Testis (tissue), 3 donors: ENCODE measurements around the gene DIS3L2. TPM values are rescaled to one million over a fixed set of nuclear protein-coding genes. Genes with fewer than 3 reads are reported as not detected.

Experiments
- DNase-seq: peaks from one replicate; pipeline ENCODE4 v3.0.0-alpha.2; 2019
- H3K27ac ChIP-seq, 2 donors: fragments of 200-600 bp; sonication (generic); one replicate each; pipeline ENCODE4 v1.5.1; 2019
- H3K27me3 ChIP-seq: fragments of 200-600 bp; sonication (generic); one replicate; pipeline ENCODE4 v1.5.1; 2019
- H3K36me3 ChIP-seq: fragments of 200-600 bp; sonication (generic); one replicate; pipeline ENCODE4 v1.5.1; 2017; ENCODE audit warnings: low read depth; ENCODE audit errors: missing control alignments
- H3K4me1 ChIP-seq: fragments of 200-600 bp; sonication (generic); one replicate; pipeline ENCODE4 v1.5.1; 2019
- H3K4me3 ChIP-seq, 2 donors: fragments of 200-600 bp; sonication (generic); one replicate each; pipeline ENCODE4 v1.5.1; 2017 to 2019
- H3K9me3 ChIP-seq: fragments of 200-600 bp; sonication (generic); one replicate; pipeline ENCODE4 v1.5.1; 2017
- CTCF ChIP-seq, 3 experiments: fragments of 450-650 bp in 2 of 3; fragments of 200-600 bp in 1 of 3; sonication (generic) in 1 of 3; IDR thresholded peaks; one replicate each; pipeline ENCODE4 v1.5.1; 2016 to 2019; ENCODE audit warnings: antibody characterized with exemption in 3 of 3, mild to moderate bottlenecking in 2 of 3, moderate library complexity in 1 of 3
- POLR2A ChIP-seq: fragments of 450-650 bp; IDR thresholded peaks from one replicate; pipeline ENCODE4 v1.6.1; 2017; ENCODE audit warnings: antibody characterized with exemption, mild to moderate bottlenecking, moderate library complexity
- WGBS, 2 donors: methylation state at CpG; one replicate each; pipeline ENCODE4 v1.1.5; 2018; 5-methylcytosine and 5-hydroxymethylcytosine counted together
- intact Hi-C: fragments of 100-400 bp; cut with DNase I; formaldehyde crosslinking; loops from one replicate; pipeline ENCODE4 v1.15.1; 2023; ENCODE audit warnings: low total_unique reads
- polyA plus RNA-seq: library from polyadenylated mRNA; stranded (reverse); fragments of 350-450 nt; fragmentation: Illumina TruSeq; extraction: RNeasy Lipid Tissue Mini Kit (QIAGEN cat#74804); gene quantifications from one replicate; pipeline ENCODE4 v1.2.3, GENCODE V29; 2014; ENCODE audit warnings: low read depth, low replicate concordance; ENCODE audit not compliant: insufficient read depth
- total RNA-seq, 2 donors: library from RNA; depleted of rRNA; stranded (reverse); fragments of >200 nt; gene quantifications; one replicate each; pipeline ENCODE4 v1.2.3, GENCODE V29; 2016

DIS3L2 gene
- total and polyA plus RNA-seq, 3 donors from 2014 or later: 32.5 to 80.7 (median 70.4) TPM

- Histone ChIP-seq H3K27ac (no peak overlapping the region), H3K36me3 (no peaks in the 10 kb centered on the region), H3K4me3 (no peak overlapping the region), H3K9me3 (no peaks in the 10 kb centered on the region), H3K4me1 (no peaks in the 10 kb centered on the region), H3K27me3 (no peaks in the 10 kb centered on the region)
- TF ChIP-seq POLR2A (no peak), CTCF (IDR thresholded peaks at IDR 0.05) (no peak)
- DNase-seq: no peak
- intact Hi-C loops: no loop called here
- WGBS, 2 donors: 94% methylated on average over 2 of the region's 2 CpGs
These were observed 178.5 kb downstream of the DIS3L2 start for GRCh38 chr2:232139786-232140562.

DNA sequence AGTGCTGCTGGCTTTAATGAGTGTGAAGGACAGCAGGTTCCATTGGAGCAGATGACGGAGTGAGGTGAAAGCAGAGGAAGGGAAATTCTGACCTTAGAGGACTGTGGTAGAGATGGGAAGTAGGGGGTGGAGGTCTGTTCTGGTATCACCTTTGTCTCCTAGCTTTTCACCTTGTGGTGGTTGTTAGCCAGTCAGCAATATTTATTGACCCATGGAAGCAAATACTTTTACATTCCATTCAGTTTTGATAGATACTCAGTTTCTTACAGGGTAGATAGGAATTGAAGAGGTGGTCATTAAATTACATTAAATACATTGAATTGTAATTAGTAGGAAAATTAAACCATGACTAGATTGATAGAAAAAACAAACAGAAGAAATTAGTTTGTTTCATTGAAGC, 180.1 kb downstream of the DIS3L2 start:
- TF ChIP-seq POLR2A (no peak), CTCF (IDR thresholded peaks at IDR 0.05) (no peak)
- DNase-seq: no peak
- H3K4me1 ChIP-seq: no peaks in the 10 kb centered on the region
- H3K36me3 ChIP-seq: no peaks in the 10 kb centered on the region
- no peaks in the 10 kb centered on the region for H3K27me3 ChIP-seq
- WGBS, 2 donors: 76 to 84% methylated on average over 1 of the region's 1 CpG
- H3K4me3 ChIP-seq: no peak overlapping the region
- H3K27ac ChIP-seq: no peak overlapping the region
- H3K9me3 ChIP-seq: no peaks in the 10 kb centered on the region
- intact Hi-C loops: no loop called here

- Histone ChIP-seq H3K4me1 (no peaks in the 10 kb centered on the region), H3K4me3 (no peak overlapping the region), H3K27me3 (no peaks in the 10 kb centered on the region), H3K27ac (no peak overlapping the region), H3K36me3 (no peaks in the 10 kb centered on the region), H3K9me3 (no peaks in the 10 kb centered on the region)
- intact Hi-C loops: no loop called here
- peak; percentile 32 for DNase-seq
- 67 to 77% methylated on average over 3 of the region's 3 CpGs for WGBS, 2 donors
- TF ChIP-seq POLR2A (no peak), CTCF (IDR thresholded peaks at IDR 0.05) (peak in 2 of 3 experiments; percentile 50 to 53)
These were observed 180.5 kb downstream of the DIS3L2 start for GRCh38 chr2:232142049-232142448.

DNA sequence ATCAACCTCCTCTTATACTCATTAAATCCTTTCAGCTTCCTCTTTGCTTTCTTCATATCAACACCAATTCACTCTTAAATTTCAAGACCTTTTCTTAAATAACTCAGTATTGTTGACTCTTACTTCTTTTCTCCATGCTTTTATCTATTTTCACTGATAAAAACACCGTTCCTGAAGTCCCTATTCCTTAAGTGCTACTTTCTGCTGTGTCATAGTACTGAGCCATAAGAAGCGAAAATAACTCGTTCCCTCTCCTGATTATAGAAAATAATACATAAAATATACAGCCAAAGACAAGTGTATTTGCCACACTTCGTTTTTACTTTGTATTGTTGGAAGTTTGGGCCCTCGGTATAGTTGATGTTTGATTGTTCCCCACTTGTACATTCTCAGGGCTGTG, 181.0 kb downstream of the DIS3L2 start:
- no peaks in the 10 kb centered on the region for H3K4me1 ChIP-seq
- no peak overlapping the region for H3K4me3 ChIP-seq
- no peak for DNase-seq
- H3K36me3 ChIP-seq: no peaks in the 10 kb centered on the region
- WGBS, 2 donors: 75 to 82% methylated on average over 5 of the region's 5 CpGs
- intact Hi-C loops: no loop called here
- TF ChIP-seq POLR2A (no peak), CTCF (IDR thresholded peaks at IDR 0.05) (no peak)
- H3K27ac ChIP-seq: no peak overlapping the region
- H3K9me3 ChIP-seq: no peaks in the 10 kb centered on the region
- H3K27me3 ChIP-seq: no peaks in the 10 kb centered on the region

DNA sequence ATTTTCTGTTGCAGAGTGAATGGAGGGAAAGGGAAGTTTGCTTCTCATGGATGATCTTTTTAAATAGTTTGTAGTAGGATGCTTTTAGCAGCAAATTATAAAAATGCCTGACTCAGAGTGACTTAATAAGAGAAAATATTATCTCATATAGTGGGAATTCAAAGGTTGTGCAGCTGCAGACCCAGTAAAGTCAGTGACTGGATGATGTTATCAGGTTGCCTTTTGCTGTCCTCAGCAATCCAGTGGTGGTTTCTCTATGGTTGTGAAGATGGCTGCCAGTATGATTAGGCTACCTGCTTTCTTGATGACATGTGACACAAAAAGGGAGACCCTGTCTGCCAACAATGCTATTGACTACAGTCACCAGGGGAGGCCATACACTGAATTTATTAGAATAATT, 184.8 kb downstream of the DIS3L2 start:
- no peaks in the 10 kb centered on the region for H3K4me1 ChIP-seq
- DNase-seq: no peak
- H3K4me3 ChIP-seq: no peak overlapping the region
- H3K36me3 ChIP-seq: no peaks in the 10 kb centered on the region
- no peak overlapping the region for H3K27ac ChIP-seq
- H3K9me3 ChIP-seq: no peaks in the 10 kb centered on the region
- intact Hi-C loops: no loop called here
- H3K27me3 ChIP-seq: no peaks in the 10 kb centered on the region
- TF ChIP-seq CTCF (IDR thresholded peaks at IDR 0.05) (no peak), POLR2A (no peak)
